ENCODE results near the gene AKIRIN2.

DNA sequence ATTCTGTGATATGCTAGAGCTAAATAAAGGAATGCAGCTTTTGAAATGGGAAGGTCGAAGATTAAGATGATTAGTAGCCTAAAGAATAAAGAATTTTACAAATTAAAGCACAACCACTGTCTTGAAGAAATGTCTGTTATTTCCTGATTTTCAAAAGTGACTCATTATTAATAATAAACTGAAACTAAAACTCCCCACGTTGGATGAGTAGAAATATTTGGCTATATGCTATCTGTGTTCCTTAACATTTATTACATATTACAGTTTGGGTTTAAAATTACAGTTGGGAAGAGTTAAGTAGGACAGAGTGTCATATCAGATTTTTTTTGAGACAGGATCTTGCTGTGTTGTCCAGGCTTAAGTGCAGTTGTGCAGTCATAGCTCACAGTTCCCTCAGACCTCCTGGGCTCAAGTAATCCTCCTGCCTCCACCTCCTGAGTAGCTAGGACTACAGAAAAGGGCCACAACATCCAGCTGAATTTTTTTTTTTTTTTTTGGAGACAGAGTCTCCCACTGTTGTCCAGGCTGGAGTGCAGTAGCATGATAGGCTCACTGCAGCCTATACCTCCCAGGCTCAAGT is 47.1 kb downstream of the AKIRIN2 start:
- TF ChIP-seq CTCF (IDR thresholded peaks at IDR 0.05; ENCODE audit: extremely low read depth in 1 of 2, insufficient read depth in 1 of 2, low read depth in 1 of 2, low read length in 2 of 2) (no peak), EZH2 (IDR thresholded peaks at IDR 0.05; ENCODE audit: borderline replicate concordance, low read depth, low read length, severe bottlenecking) (no peak), POLR2A (IDR thresholded peaks at IDR 0.05; ENCODE audit: low read depth, low read length) (no peak), POLR2AphosphoS5 (IDR thresholded peaks at IDR 0.05; ENCODE audit: insufficient read depth, low read depth, low read length) (no peak), GATA2 (IDR thresholded peaks at IDR 0.05; ENCODE audit: insufficient read depth, insufficient read length, low read depth, low read length) (no peak), MYC (IDR thresholded peaks at IDR 0.05; ENCODE audit: low read depth, low read length) (no peak)

Measured in endothelial cell of umbilical vein (primary cell).